Measurements from ENCODE around the gene FAM151B. TPM values are rescaled to one million over a fixed set of nuclear protein-coding genes. Genes with fewer than 3 reads are reported as not detected.
A peak's percentile ranks its signal among the peaks of the same experiment; 100 is the strongest.

FAM151B gene
- total RNA-seq, 2 experiments from 2014 or later = 0.25 TPM; not detected in 1

DNA sequence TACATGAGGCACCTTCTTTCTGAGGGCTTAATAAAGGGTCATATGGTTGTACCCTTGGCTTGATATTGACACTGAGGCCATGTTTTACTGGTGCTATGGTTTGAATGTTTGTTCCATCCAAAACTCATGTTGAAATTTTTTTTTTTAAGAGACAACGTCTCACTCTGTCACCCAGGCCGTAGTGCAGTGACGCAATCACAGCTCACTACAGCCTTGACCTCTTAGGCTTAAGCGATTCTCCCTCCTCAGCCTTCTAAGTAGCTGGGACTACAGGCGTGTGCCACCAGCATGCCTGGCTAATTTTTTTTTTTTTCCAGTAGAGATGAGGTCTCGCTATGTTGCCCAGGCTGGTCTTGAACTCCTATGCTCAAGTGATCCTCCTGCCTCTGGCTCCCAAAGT is 20.9 kb downstream of the FAM151B start:
- intact Hi-C loops (cut with micrococcal nuclease) = no loop called here
- POLR2A ChIA-PET = no interaction called here

DNA sequence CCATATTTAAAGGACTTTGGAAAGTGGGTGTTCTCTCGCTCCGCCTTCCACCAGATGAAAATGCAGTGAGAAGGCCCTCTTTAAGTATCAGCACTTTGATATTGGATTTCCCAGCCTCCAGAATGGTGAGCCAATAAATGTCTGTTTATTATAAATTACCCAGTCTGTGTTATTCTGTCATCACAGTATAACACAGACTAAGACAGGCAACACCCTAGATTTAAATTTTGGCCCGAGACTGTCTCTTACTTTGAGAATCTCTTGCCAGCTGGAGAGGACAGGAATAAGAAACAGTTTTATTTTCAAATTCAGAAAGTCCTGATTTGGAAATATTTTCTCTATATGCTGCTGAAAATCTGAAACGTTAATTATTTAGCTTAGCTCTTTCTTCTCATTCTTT is 21.5 kb downstream of the FAM151B start:
- H3K36me3 Mint-ChIP-seq (ENCODE audit: low read depth) = no peaks in the 10 kb centered on the region
- intact Hi-C loops (cut with micrococcal nuclease) = no loop called here
- POLR2A ChIA-PET = no interaction called here
- H3K9me3 Mint-ChIP-seq = no peaks in the 10 kb centered on the region
- H3K27me3 Mint-ChIP-seq = no peaks in the 10 kb centered on the region
- CTCF ChIA-PET = no interaction called here
- H3K27ac Mint-ChIP-seq = no peak overlapping the region
- H3K4me3 Mint-ChIP-seq = no peak overlapping the region
- TF ChIP-seq, protein P1, sequence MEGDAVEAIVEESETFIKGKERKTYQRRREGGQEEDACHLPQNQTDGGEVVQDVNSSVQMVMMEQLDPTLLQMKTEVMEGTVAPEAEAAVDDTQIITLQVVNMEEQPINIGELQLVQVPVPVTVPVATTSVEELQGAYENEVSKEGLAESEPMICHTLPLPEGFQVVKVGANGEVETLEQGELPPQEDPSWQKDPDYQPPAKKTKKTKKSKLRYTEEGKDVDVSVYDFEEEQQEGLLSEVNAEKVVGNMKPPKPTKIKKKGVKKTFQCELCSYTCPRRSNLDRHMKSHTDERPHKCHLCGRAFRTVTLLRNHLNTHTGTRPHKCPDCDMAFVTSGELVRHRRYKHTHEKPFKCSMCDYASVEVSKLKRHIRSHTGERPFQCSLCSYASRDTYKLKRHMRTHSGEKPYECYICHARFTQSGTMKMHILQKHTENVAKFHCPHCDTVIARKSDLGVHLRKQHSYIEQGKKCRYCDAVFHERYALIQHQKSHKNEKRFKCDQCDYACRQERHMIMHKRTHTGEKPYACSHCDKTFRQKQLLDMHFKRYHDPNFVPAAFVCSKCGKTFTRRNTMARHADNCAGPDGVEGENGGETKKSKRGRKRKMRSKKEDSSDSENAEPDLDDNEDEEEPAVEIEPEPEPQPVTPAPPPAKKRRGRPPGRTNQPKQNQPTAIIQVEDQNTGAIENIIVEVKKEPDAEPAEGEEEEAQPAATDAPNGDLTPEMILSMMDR (IDR thresholded peaks at IDR 0.05) = no peak
- ATAC-seq (no peak), DNase-seq (no peak)
- H3K4me1 Mint-ChIP-seq (ENCODE audit: low read depth) = no peaks in the 10 kb centered on the region

More for the DNA sequence above, 20.9 kb downstream of the FAM151B start:
- ATAC-seq (no peak), DNase-seq (no peak)
- Mint-ChIP-seq H3K36me3 (ENCODE audit: low read depth) (no peaks in the 10 kb centered on the region), H3K4me1 (ENCODE audit: low read depth) (no peaks in the 10 kb centered on the region), H3K27ac (no peak overlapping the region), H3K9me3 (no peaks in the 10 kb centered on the region), H3K27me3 (no peaks in the 10 kb centered on the region), H3K4me3 (no peak overlapping the region)
- TF ChIP-seq, protein P1 (IDR thresholded peaks at IDR 0.05) = no peak
- CTCF ChIA-PET = no interaction called here

DNA sequence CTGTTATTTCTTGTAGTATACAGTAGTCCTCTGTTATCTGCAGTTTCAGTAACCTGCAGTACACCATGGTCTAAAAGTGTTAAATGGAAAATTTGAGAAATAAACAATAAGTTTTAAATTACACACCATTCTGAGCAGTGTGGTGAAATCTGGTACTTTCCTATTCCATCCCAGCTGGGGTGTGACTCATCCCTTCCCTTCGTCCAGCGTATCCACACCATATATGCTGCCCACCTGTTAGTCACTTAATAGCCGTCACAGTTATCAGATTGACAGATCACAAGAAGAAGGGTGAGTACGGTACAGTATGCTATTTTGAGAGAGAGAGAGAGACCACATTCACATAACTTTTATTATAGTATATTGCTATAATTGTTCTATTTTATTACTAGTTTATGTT is 28.9 kb downstream of the FAM151B start:
- ATAC-seq = peak; percentile 96
- ChIA-PET CTCF (no interaction called here), POLR2A (no interaction called here)
- Mint-ChIP-seq H3K4me3 (no peak overlapping the region), H3K4me1 (ENCODE audit: low read depth) (peaks cover 6% of the 10 kb centered on the region), H3K36me3 (ENCODE audit: low read depth) (no peaks in the 10 kb centered on the region), H3K27me3 (no peaks in the 10 kb centered on the region), H3K9me3 (no peaks in the 10 kb centered on the region), H3K27ac (no peak overlapping the region)
- intact Hi-C loops (cut with micrococcal nuclease) = no loop called here
- TF ChIP-seq, protein P1 (IDR thresholded peaks at IDR 0.05) = no peak
- peak; percentile 71 for DNase-seq

DNA sequence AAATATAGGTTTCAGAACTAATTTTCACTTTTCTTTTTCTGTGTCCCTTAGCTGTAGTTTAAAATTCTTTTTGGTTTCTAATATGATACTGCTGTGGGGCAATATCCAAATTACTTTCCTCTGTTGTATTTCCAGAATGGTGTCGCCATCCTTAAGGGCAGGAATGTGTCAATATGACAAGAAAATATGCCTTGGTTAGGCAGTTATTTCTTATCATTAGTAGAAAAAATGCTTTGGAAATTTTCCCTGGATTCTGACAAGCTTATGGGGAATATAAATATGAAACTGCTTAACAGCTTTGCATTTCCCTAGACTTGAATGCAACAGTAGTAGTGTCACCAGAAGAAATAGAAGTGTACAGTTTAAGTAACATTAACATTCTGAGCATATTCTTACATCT is 52.8 kb downstream of the FAM151B start:
- Mint-ChIP-seq H3K27ac (no peak overlapping the region), H3K4me1 (ENCODE audit: low read depth) (peaks cover 14% of the 10 kb centered on the region), H3K4me3 (no peak overlapping the region), H3K36me3 (ENCODE audit: low read depth) (no peaks in the 10 kb centered on the region), H3K9me3 (no peaks in the 10 kb centered on the region), H3K27me3 (no peaks in the 10 kb centered on the region)
- ChIA-PET CTCF (no interaction called here), POLR2A (interaction anchor here (0.8 kb wide), 1 partner anchor 17 kb away, joined by 3 read pairs; no protein-coding TSS in a partner anchor)
- DNase-seq (no peak), ATAC-seq (no peak)
- TF ChIP-seq, protein P1 (IDR thresholded peaks at IDR 0.05) = no peak
- intact Hi-C loops (cut with micrococcal nuclease) = no loop called here

DNA sequence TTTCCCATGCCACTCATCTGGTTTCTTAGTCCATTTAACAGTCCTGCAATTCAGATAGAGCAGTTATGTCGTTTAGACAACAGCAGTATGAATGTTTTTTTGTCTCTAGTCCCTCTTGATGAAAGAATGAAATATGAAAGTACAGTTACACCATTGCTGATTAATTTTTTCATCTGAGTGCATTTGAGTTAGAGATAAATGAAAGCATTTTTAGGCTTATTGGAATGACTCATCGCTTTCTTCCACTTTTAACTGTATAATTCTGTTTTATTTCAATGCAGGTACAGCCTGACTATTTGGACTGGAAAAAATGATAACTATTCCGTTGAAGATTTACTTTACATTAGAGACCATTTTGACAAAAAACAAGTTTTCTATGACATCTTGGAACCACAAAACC is 53.5 kb downstream of the FAM151B start:
- no peaks in the 10 kb centered on the region for H3K36me3 Mint-ChIP-seq (ENCODE audit: low read depth)
- DNase-seq = no peak
- H3K9me3 Mint-ChIP-seq = no peaks in the 10 kb centered on the region
- TF ChIP-seq, protein P1 (IDR thresholded peaks at IDR 0.05) = no peak
- H3K27ac Mint-ChIP-seq = no peak overlapping the region
- ChIA-PET CTCF (no interaction called here), POLR2A (no interaction called here)
- ATAC-seq = no peak
- peaks cover 14% of the 10 kb centered on the region for H3K4me1 Mint-ChIP-seq (ENCODE audit: low read depth)
- H3K27me3 Mint-ChIP-seq = no peaks in the 10 kb centered on the region
- no peak overlapping the region for H3K4me3 Mint-ChIP-seq
- intact Hi-C loops (cut with micrococcal nuclease) = no loop called here

Measured in activated CD8-positive, alpha-beta T cell treated with anti-CD3 and anti-CD28 coated beads for 36 hours (primary cell).